Neutrophil (primary cell): ENCODE data around the gene AMOTL1.

Experiments
- H3K27ac ChIP-seq: fragments of 200-600 bp; sonication (generic); 2 replicates; pipeline ENCODE4 v1.5.1; 2016; ENCODE audit warnings: mild to moderate bottlenecking, moderate library complexity
- H3K27me3 ChIP-seq: fragments of 200-600 bp; sonication (generic); 2 replicates; pipeline ENCODE4 v1.6.0; 2016; ENCODE audit warnings: mild to moderate bottlenecking
- H3K36me3 ChIP-seq: fragments of 200-600 bp; sonication (generic); 2 replicates; pipeline ENCODE4 v1.5.1; 2017
- H3K4me1 ChIP-seq, 2 experiments: fragments of 200-600 bp in 1 of 2; sonication (generic) in 1 of 2; 1 replicate in 1 of 2; 2 replicates in 1 of 2; pipeline versions ENCODE4 v1.5.1 to v1.6.1; 2013 to 2016; ENCODE audit warnings: low read depth in 1 of 2, low read length in 1 of 2, mild to moderate bottlenecking in 1 of 2, moderate library complexity in 1 of 2; ENCODE audit not compliant: control insufficient read depth in 1 of 2, insufficient read depth in 1 of 2
- H3K4me3 ChIP-seq, 2 experiments: fragments of 200-600 bp in 1 of 2; sonication (generic) in 1 of 2; 1 replicate in 1 of 2; 2 replicates in 1 of 2; pipeline ENCODE4 v1.5.1; 2013 to 2016; ENCODE audit warnings: low read depth in 1 of 2, low read length in 1 of 2, mild to moderate bottlenecking in 1 of 2, moderate library complexity in 1 of 2
- H3K9me3 ChIP-seq: fragments of 200-600 bp; sonication (generic); 2 replicates; pipeline ENCODE4 v1.5.1; 2016
- CTCF ChIP-seq: fragments of 200-600 bp; sonication (generic); IDR thresholded peaks from 2 replicates; pipeline ENCODE4 v1.5.1; 2016; ENCODE audit warnings: antibody characterized with exemption

AMOTL1 gene

GRCh38 chr11:94746721-94747120 lies 21.4 kb upstream of the AMOTL1 start:
- no peak overlapping the region for H3K27ac ChIP-seq
- no peak for TF ChIP-seq CTCF

GRCh38 chr11:94747146-94747545 lies 21.0 kb upstream of the AMOTL1 start:
- Histone ChIP-seq H3K27ac (no peak overlapping the region), H3K36me3 (no peaks in the 10 kb centered on the region), H3K9me3 (no peaks in the 10 kb centered on the region), H3K4me1 (no peaks in the 10 kb centered on the region), H3K4me3 (no peak overlapping the region), H3K27me3 (peaks cover 35% of the 10 kb centered on the region)
- no peak for TF ChIP-seq CTCF

More at GRCh38 chr11:94746721-94747120, 21.4 kb upstream of the AMOTL1 start:
- H3K36me3 ChIP-seq: no peaks in the 10 kb centered on the region
- H3K27me3 ChIP-seq: peaks cover 35% of the 10 kb centered on the region
- no peaks in the 10 kb centered on the region for H3K9me3 ChIP-seq
- no peaks in the 10 kb centered on the region for H3K4me1 ChIP-seq
- no peak overlapping the region for H3K4me3 ChIP-seq

- Histone ChIP-seq H3K4me3 (no peak overlapping the region), H3K27me3 (peaks cover 35% of the 10 kb centered on the region), H3K4me1 (no peaks in the 10 kb centered on the region), H3K9me3 (no peaks in the 10 kb centered on the region), H3K36me3 (no peaks in the 10 kb centered on the region), H3K27ac (no peak overlapping the region)
- no peak for TF ChIP-seq CTCF
These were observed 20.5 kb upstream of the AMOTL1 start for GRCh38 chr11:94747601-94748041.

GRCh38 chr11:94749369-94749768 lies 18.8 kb upstream of the AMOTL1 start:
- no peak overlapping the region for H3K4me3 ChIP-seq
- peaks cover 25% of the 10 kb centered on the region for H3K27me3 ChIP-seq
- no peak overlapping the region for H3K27ac ChIP-seq
- no peaks in the 10 kb centered on the region for H3K36me3 ChIP-seq
- H3K9me3 ChIP-seq: no peaks in the 10 kb centered on the region
- no peaks in the 10 kb centered on the region for H3K4me1 ChIP-seq
- no peak for TF ChIP-seq CTCF

- no peaks in the 10 kb centered on the region for H3K9me3 ChIP-seq
- H3K27ac ChIP-seq: no peak overlapping the region
- TF ChIP-seq CTCF: no peak
- H3K4me1 ChIP-seq: no peaks in the 10 kb centered on the region
- H3K4me3 ChIP-seq: no peak overlapping the region
- no peaks in the 10 kb centered on the region for H3K36me3 ChIP-seq
- H3K27me3 ChIP-seq: peaks cover 20% of the 10 kb centered on the region
These were observed 17.6 kb upstream of the AMOTL1 start for GRCh38 chr11:94750319-94751217.
